GM12878 (cell line): Measurements from ENCODE around the gene MOAP1.

Experiments
- BHLHE40 ChIP-seq, 2 experiments: fragments of 450-650 bp in 1 of 2; IDR thresholded peaks; 2 replicates each; pipeline ENCODE4 v1.6.1; 2011 to 2017; ENCODE audit warnings: low read depth in 2 of 2, borderline replicate concordance in 1 of 2, improper control_type of control experiment in 1 of 2, low read length in 1 of 2, mild to moderate bottlenecking in 1 of 2
- CEBPB ChIP-seq, 2 experiments: fragments of 150-350 bp in 1 of 2; IDR thresholded peaks; 2 replicates each; pipeline ENCODE4 v1.6.1; 2012 to 2014; ENCODE audit warnings: low read depth in 2 of 2, low read length in 2 of 2, borderline replicate concordance in 1 of 2, inconsistent platforms in 1 of 2
- CHD2 ChIP-seq: IDR thresholded peaks from 2 replicates; pipeline ENCODE4 v1.6.1; 2011; ENCODE audit warnings: low read depth, low read length, improper control_type of control experiment, borderline replicate concordance
- CTCF ChIP-seq, 3 experiments: IDR thresholded peaks in 2 of 3; conservative IDR thresholded peaks in 1 of 3; 2 replicates each; pipeline ENCODE4 v1.5.1; 2011; ENCODE audit warnings: low read depth in 3 of 3, low read length in 3 of 3, mild to moderate bottlenecking in 3 of 3, control low read depth in 2 of 3, moderate library complexity in 2 of 3, inconsistent platforms in 1 of 3, mixed read lengths in 1 of 3; ENCODE audit not compliant: control insufficient read depth in 2 of 3, insufficient read depth in 1 of 3; ENCODE audit errors: extremely low read depth in 1 of 3
- EGR1 ChIP-seq, 2 experiments: IDR thresholded peaks; 1 replicate in 1 of 2; 2 replicates in 1 of 2; pipeline ENCODE4 v1.6.1; 2011 to 2012; ENCODE audit warnings: low read depth in 2 of 2, low read length in 2 of 2, borderline replicate concordance in 1 of 2, mild to moderate bottlenecking in 1 of 2, moderate library complexity in 1 of 2
- KAT2A ChIP-seq: conservative IDR thresholded peaks from 2 replicates; pipeline ENCODE4 v1.6.1; 2011; ENCODE audit warnings: low read depth, low read length; ENCODE audit not compliant: control insufficient read depth
- MAX ChIP-seq: IDR thresholded peaks from 2 replicates; pipeline ENCODE4 v1.6.1; 2012; ENCODE audit warnings: low read depth, low read length, improper control_type of control experiment
- MEF2A ChIP-seq: IDR thresholded peaks from 2 replicates; pipeline ENCODE4 v1.6.1; 2011; ENCODE audit warnings: low read depth, mild to moderate bottlenecking, low read length, moderate library complexity; ENCODE audit not compliant: insufficient read depth
- POLR2A ChIP-seq: IDR thresholded peaks from 2 replicates; pipeline ENCODE4 v1.6.1; 2011; ENCODE audit warnings: low read depth, mild to moderate bottlenecking, low read length
- RELA ChIP-seq: fragments of 450-650 bp; IDR thresholded peaks from 2 replicates; pipeline ENCODE4 v1.8.0; 2014; ENCODE audit warnings: borderline replicate concordance; ENCODE audit not compliant: partially characterized antibody
- TAF1 ChIP-seq: IDR thresholded peaks from 2 replicates; pipeline ENCODE4 v1.6.1; 2011; ENCODE audit warnings: mild to moderate bottlenecking, low read depth, low read length, borderline replicate concordance
- YBX1 ChIP-seq: fragments of 450-650 bp; IDR thresholded peaks from 2 replicates; pipeline ENCODE4 v1.6.1; 2016; ENCODE audit warnings: antibody characterized with exemption

- TF ChIP-seq CTCF (IDR thresholded peaks at IDR 0.05 in 2 of 3, conservative IDR thresholded peaks at IDR 0.05 in 1 of 3; ENCODE audit: control insufficient read depth in 2 of 3, extremely low read depth in 1 of 3, insufficient read depth in 1 of 3, low read depth in 3 of 3, low read length in 3 of 3) = no peak
- no peak for TF ChIP-seq CEBPB (IDR thresholded peaks at IDR 0.05; ENCODE audit: borderline replicate concordance in 1 of 2, low read depth in 2 of 2, low read length in 2 of 2)
- TF ChIP-seq MEF2A = no peak
- TF ChIP-seq RELA = no peak
- no peak for TF ChIP-seq POLR2A
- TF ChIP-seq MAX = no peak
- TF ChIP-seq EGR1 (IDR thresholded peaks at IDR 0.05; ENCODE audit: borderline replicate concordance in 1 of 2, low read depth in 2 of 2, low read length in 2 of 2) = no peak
- no peak for TF ChIP-seq YBX1
- TF ChIP-seq BHLHE40 (IDR thresholded peaks at IDR 0.05; ENCODE audit: borderline replicate concordance in 1 of 2, low read depth in 2 of 2, low read length in 1 of 2) = no peak
- no peak for TF ChIP-seq CHD2
- no peak for TF ChIP-seq TAF1
- TF ChIP-seq KAT2A = no peak
Measured at GRCh38 chr14:93148979-93149378, 35.7 kb downstream of the MOAP1 start.
